Loucy (cell line): ENCODE measurements around the gene FAF1.

ENCODE experiments used
- H2AFZ ChIP-seq: fragments of 200-600 bp; sonication (generic); 2 replicates; pipeline ENCODE4 v1.6.0; 2016; ENCODE audit warnings: antibody characterized with exemption, mild to moderate bottlenecking, low read length, moderate library complexity
- H3F3A ChIP-seq: fragments of 200-600 bp; 2 replicates; pipeline ENCODE4 v1.6.0; 2016; ENCODE audit warnings: antibody characterized with exemption, low read depth, mild to moderate bottlenecking
- H3K27me3 ChIP-seq: fragments of 200-600 bp; sonication (generic); 2 replicates; pipeline ENCODE4 v1.6.1; 2014; ENCODE audit warnings: low read length, mild to moderate bottlenecking; ENCODE audit not compliant: insufficient read depth, poor library complexity, severe bottlenecking
- H3K36me3 ChIP-seq: fragments of 200-600 bp; sonication (generic); 2 replicates; pipeline ENCODE4 v1.6.1; 2016; ENCODE audit warnings: low read length; ENCODE audit not compliant: insufficient read depth
- H3K4me1 ChIP-seq: fragments of 200-600 bp; sonication (generic); 2 replicates; pipeline ENCODE4 v1.5.1; 2014; ENCODE audit warnings: low read length, mild to moderate bottlenecking; ENCODE audit not compliant: insufficient read depth, poor library complexity, severe bottlenecking
- H3K4me2 ChIP-seq: fragments of 200-600 bp; sonication (generic); 2 replicates; pipeline ENCODE4 v1.6.0; 2014; ENCODE audit warnings: antibody characterized with exemption, low read length, low read depth, mild to moderate bottlenecking; ENCODE audit not compliant: poor library complexity, severe bottlenecking
- H3K4me3 ChIP-seq: fragments of 200-600 bp; sonication (generic); 2 replicates; pipeline ENCODE4 v1.5.1; 2014; ENCODE audit warnings: low read length, mild to moderate bottlenecking, mixed read lengths; ENCODE audit not compliant: poor library complexity, severe bottlenecking
- H3K79me2 ChIP-seq: fragments of 200-600 bp; sonication (generic); 2 replicates; pipeline ENCODE4 v1.6.1; 2014; ENCODE audit warnings: low read length; ENCODE audit not compliant: insufficient read depth
- H3K9ac ChIP-seq: fragments of 200-600 bp; sonication (generic); 2 replicates; pipeline ENCODE4 v1.6.0; 2014; ENCODE audit warnings: mild to moderate bottlenecking, low read depth, low read length, moderate library complexity; ENCODE audit not compliant: poor library complexity, severe bottlenecking
- H3K9me2 ChIP-seq: fragments of 200-600 bp; sonication (generic); replicated peaks from 2 replicates; pipeline ENCODE4 v1.6.1; 2016; ENCODE audit warnings: low read depth, low read length, mixed read lengths
- H3K9me3 ChIP-seq: fragments of 200-600 bp; sonication (generic); 2 replicates; pipeline ENCODE4 v1.6.1; 2014; ENCODE audit warnings: mild to moderate bottlenecking, antibody characterized with exemption, low read length, low read depth; ENCODE audit not compliant: insufficient read depth
- H4K20me1 ChIP-seq: fragments of 200-600 bp; sonication (generic); 2 replicates; pipeline ENCODE4 v1.6.0; 2014; ENCODE audit warnings: antibody characterized with exemption, low read length, mild to moderate bottlenecking; ENCODE audit not compliant: insufficient read depth, poor library complexity, severe bottlenecking
- EZH2phosphoT487 ChIP-seq: fragments of 200-600 bp; IDR thresholded peaks from 2 replicates; pipeline ENCODE4 v1.6.1; 2018; ENCODE audit warnings: antibody characterized with exemption, mild to moderate bottlenecking, moderate library complexity, borderline replicate concordance
- TF ChIP-seq, protein P1 (sequence below): fragments of 200-600 bp; sonication (generic); conservative IDR thresholded peaks from 2 replicates; pipeline ENCODE4 v1.5.1; 2014; ENCODE audit warnings: mild to moderate bottlenecking, antibody characterized with exemption, low read length

The FAF1 gene

DNA sequence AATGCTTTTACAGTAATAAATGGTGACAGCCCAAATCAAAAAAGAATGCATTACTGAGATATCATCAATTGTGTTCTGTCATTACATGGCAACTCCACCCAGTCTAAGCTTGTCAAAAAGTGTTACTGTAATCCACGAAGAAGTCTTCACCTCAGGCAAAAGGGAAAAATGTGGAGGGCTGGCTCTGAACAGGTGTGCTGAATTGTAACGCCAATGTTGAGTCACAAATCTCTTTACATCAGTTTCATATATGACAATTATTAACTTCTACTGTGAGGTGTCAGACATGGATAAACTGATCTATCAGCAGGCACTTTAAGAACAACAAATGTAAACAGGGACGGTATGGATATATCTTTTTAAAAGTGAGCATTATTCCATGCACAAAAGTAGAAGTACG lies 438.4 kb downstream of the FAF1 start:
- Histone ChIP-seq H3K79me2 (no peaks in the 10 kb centered on the region), H3K4me1 (no peaks in the 10 kb centered on the region), H3K4me3 (no peak overlapping the region), H3K4me2 (no peak overlapping the region), H3K9ac (no peak overlapping the region), H3K9me3 (0 out of 2 replicates have a peak, but pooled peaks cover 4% of the 10 kb centered on the region), H3K36me3 (peaks cover 21% of the 10 kb centered on the region), H3K9me2 (no peaks in the 10 kb centered on the region), H3K27me3 (no peaks in the 10 kb centered on the region), H2AFZ (no peak overlapping the region), H4K20me1 (no peaks in the 10 kb centered on the region), H3F3A (no peaks in the 10 kb centered on the region)
- TF ChIP-seq EZH2phosphoT487 = no peak
- TF ChIP-seq, protein P1, sequence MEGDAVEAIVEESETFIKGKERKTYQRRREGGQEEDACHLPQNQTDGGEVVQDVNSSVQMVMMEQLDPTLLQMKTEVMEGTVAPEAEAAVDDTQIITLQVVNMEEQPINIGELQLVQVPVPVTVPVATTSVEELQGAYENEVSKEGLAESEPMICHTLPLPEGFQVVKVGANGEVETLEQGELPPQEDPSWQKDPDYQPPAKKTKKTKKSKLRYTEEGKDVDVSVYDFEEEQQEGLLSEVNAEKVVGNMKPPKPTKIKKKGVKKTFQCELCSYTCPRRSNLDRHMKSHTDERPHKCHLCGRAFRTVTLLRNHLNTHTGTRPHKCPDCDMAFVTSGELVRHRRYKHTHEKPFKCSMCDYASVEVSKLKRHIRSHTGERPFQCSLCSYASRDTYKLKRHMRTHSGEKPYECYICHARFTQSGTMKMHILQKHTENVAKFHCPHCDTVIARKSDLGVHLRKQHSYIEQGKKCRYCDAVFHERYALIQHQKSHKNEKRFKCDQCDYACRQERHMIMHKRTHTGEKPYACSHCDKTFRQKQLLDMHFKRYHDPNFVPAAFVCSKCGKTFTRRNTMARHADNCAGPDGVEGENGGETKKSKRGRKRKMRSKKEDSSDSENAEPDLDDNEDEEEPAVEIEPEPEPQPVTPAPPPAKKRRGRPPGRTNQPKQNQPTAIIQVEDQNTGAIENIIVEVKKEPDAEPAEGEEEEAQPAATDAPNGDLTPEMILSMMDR = no peak

DNA sequence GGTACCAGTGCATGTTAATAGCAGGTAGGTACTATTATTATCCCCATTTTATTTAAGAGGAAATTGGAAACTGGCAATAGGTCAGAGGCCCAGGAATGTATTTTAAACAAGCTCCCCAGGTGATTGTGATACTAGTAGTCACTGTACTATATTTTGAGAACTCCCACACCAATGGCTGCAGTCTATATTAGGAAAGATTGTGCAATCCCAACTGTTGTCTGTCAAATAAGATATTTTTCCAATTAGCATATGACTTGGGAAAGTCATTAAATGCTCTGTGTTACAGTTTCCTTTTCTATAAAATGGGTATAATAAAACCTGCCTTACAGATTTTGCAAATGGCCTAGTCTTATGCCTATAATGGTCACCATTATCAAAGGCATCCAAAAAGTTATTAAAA lies 442.6 kb downstream of the FAF1 start:
- Histone ChIP-seq H3K4me1 (no peaks in the 10 kb centered on the region), H3F3A (no peaks in the 10 kb centered on the region), H3K4me2 (no peak overlapping the region), H3K9me2 (no peaks in the 10 kb centered on the region), H2AFZ (no peak overlapping the region), H3K4me3 (no peak overlapping the region), H4K20me1 (no peaks in the 10 kb centered on the region), H3K36me3 (peaks cover 8% of the 10 kb centered on the region; the same call in 1 of the 2 replicates), H3K27me3 (no peaks in the 10 kb centered on the region), H3K9ac (no peak overlapping the region), H3K79me2 (no peaks in the 10 kb centered on the region), H3K9me3 (no peaks in the 10 kb centered on the region; the same call in 1 of the 2 replicates)
- TF ChIP-seq, protein P1 = no peak
- no peak for TF ChIP-seq EZH2phosphoT487

DNA sequence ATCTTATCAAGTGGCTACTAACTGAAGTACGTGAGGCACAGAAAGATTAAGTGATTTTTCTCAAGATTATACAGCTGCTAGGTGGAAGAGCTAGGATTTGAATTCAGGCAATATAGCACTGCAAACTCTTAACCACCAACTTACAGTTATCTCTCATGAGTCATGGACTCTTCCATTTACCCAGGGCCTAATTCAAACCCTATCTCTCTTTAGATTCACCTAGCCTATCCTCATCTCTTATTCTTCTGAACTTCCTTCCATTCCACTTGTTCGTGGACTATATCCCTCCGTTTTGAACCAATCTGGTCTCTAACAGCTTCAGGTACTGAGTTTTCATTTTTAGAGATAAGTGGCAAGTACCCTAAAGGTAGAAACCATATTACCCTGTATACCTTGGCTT lies 444.0 kb downstream of the FAF1 start:
- Histone ChIP-seq H3K9me3 (no peaks in the 10 kb centered on the region; the same call in 1 of the 2 replicates), H3K4me2 (no peak overlapping the region), H3K79me2 (no peaks in the 10 kb centered on the region), H3K9ac (no peak overlapping the region), H3F3A (no peaks in the 10 kb centered on the region), H3K9me2 (no peaks in the 10 kb centered on the region), H3K4me1 (no peaks in the 10 kb centered on the region), H2AFZ (no peak overlapping the region), H3K4me3 (no peak overlapping the region), H3K27me3 (no peaks in the 10 kb centered on the region), H3K36me3 (peaks cover 8% of the 10 kb centered on the region; the same call in 1 of the 2 replicates), H4K20me1 (no peaks in the 10 kb centered on the region)
- TF ChIP-seq EZH2phosphoT487 = no peak
- TF ChIP-seq, protein P1 = no peak
